ENCODE results near the gene GHRL.

GHRL gene

DNA sequence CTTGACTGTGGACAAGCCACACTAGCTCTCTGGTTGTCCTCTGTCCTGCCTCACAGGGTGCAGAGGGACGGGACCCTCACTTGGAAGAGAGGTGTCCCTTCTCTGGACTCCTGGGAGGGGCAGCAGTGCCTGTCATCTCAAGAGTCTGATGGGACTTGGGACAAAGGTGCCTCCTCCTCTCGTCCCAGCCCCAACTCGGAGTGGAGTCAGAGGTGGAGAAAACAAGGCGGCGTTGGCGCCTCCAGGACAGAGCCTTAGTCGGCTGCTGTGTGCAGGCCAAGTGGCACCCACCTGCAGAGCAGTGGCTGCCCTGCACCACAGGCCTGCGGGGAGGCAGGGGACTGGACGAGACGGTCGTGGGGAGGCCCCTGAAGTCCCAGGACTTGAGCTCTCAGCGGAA is 37.6 kb upstream of the GHRL start:
- in situ Hi-C loops (cut with MboI; ENCODE audit: low pct_unique_long_range_greater_than_20kb, low sequenced_read_pairs): loop anchor here (25.0 kb wide), 1 partner anchor 407 kb away; no protein-coding TSS in a partner anchor

DNA sequence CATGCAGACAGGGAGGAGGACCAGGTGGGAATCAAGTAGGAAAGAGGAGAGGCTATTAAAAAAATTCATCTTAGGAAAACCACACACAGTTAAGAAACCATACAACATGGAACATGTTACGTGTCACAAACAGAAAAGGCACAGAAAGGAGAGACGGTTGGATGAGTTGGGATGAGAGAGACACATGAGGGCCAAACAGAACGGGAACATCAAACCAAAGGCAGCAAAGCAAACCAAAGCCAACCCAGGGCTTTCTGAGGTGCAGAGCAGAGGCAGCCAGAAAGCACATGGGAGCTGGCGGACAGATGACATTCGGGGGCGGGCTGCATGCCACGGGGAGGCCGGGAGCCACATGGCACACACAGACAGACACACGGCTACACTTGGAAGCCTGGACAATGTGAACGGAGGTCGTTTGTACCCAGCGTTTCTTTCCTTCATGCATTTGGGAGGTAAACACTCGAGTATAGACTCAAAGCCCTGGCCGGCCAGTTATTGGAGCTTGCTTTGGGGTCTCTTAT is 36.8 kb upstream of the GHRL start:
- no peak for DNase-seq
- in situ Hi-C loops (cut with MboI; ENCODE audit: low pct_unique_long_range_greater_than_20kb, low sequenced_read_pairs): loop anchor here (25.0 kb wide), 1 partner anchor 408 kb away; no protein-coding TSS in a partner anchor

More for the DNA sequence above, 37.6 kb upstream of the GHRL start:
- no peak for DNase-seq

DNA sequence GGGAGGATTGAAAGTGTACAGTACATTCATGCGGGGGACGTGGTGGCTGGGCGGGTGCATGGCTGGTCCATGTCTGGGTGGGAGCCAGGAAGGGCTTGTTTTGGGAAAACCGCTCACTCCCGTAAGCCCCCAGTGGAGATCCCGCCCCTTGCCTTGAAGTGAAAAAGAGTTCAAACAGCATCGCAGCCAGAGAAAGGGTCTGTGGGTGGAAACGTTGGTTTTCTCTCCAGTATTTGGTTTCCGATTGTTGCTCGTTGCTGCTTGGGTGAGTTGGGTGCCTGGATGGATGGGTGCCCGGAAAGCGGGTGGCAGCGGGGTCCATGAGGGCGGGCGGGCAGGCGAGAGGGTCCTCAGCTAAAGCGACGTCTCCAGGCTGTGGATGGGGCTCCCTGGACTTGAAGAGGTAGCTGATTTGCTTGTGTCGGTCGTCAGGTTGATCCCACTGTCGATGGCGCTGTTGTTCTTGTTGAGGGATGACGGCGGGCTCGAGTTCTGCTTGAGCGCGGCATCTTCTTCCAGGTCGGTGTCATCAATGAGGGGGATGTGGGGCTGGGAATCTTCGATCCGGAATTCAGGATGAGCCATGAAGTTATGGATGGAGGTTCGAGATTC is 35.8 kb upstream of the GHRL start:
- DNase-seq: no peak
- in situ Hi-C loops (cut with MboI; ENCODE audit: low pct_unique_long_range_greater_than_20kb, low sequenced_read_pairs): loop anchor here (25.0 kb wide), 1 partner anchor 409 kb away; no protein-coding TSS in a partner anchor

DNA sequence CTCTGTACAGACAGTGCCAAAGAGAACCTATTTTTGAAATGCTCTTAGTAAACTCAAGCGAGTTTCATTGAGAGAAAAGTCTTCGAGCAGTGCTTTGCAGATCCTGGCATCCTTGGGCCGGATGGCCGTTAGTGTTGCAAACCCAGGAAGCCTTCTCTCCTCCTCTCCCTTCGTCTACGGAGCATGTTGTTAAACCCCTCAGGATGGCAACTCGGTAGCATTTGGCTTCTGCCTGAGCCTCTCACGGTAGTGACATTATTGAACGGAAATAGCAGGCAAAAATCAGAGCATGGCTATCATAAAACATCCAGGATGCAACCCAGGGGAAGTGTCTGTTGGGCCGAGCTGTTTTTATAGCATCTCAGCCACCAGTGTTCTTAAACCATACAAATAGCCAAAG is 34.8 kb upstream of the GHRL start:
- DNase-seq: no peak
- in situ Hi-C loops (cut with MboI; ENCODE audit: low pct_unique_long_range_greater_than_20kb, low sequenced_read_pairs): loop anchor here (25.0 kb wide), 1 partner anchor 410 kb away; no protein-coding TSS in a partner anchor

DNA sequence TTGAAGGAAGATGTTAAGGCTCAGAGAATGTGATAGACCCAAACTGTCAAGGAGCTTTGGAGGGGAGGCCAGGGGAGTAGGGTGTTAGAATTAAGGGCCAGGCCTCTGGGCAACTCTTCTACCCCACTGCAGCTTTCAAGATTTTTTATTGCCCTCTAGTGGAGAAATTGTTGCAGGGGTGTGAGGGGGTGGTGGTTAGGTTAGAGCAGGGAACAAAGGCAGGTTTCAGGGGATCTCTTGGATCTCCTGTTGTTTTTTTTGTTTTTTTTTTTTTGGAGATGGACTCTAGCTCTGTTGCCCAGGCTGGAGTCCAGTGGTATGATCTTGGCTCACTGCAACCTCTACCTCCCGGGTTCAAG is 29.6 kb upstream of the GHRL start:
- in situ Hi-C loops (cut with MboI; ENCODE audit: low pct_unique_long_range_greater_than_20kb, low sequenced_read_pairs): no loop called here
- peak; percentile 72 for DNase-seq

DNA sequence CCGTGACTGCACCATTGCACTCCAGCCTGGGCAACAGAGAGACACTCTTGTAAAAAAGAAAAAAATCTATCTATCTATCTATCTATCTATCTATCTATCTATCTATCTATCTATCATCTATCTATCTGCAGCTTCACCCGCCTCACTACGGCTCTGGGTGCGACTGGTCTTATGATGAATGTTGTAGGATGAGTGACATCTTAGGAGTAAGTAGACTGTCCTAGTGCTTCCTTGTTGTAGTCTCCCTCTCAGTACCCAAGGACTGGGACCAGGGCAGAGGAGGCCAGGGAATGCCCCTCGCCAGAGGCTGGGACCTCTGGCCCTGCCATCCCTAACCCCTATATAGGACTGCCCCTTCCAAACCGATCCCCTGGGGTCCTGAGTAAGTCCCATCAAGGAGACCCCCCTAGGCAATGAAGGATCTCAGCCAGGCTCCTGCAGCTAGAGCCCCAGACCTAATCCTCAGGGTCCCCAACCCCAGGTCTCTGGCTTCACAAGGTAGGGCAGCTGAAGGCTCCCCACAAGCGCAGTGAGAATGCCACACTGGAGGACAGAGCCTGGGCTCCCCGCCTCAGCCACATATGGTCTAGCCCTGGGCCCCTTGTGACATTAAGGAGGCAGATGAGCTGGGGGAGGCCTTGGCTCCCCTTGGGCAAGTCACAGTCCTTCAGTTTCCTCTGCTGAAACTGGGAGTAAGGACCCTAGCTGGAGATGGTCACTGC is 29.0 kb upstream of the GHRL start:
- no peak for DNase-seq

DNA sequence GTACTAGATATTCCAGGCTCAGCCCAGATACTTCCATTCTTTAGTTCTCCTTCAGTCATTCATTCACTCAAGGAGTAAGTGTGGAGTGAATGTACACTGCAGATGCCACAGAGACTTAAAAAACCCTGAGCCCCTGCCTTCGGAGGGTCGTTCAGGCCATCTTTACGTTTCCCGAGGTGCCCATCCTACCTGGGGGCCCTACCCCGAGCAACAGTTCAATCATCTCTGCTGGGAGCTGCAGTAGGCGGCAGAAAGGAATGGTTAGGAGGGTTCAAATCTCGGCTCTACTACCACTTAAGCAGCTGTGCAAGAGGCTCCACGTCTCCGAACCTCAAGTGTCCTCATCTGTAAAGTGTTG is 27.6 kb upstream of the GHRL start:
- DNase-seq: no peak
- in situ Hi-C loops (cut with MboI; ENCODE audit: low pct_unique_long_range_greater_than_20kb, low sequenced_read_pairs): no loop called here

More for the DNA sequence above, 29.0 kb upstream of the GHRL start:
- in situ Hi-C loops (cut with MboI; ENCODE audit: low pct_unique_long_range_greater_than_20kb, low sequenced_read_pairs): no loop called here

DNA sequence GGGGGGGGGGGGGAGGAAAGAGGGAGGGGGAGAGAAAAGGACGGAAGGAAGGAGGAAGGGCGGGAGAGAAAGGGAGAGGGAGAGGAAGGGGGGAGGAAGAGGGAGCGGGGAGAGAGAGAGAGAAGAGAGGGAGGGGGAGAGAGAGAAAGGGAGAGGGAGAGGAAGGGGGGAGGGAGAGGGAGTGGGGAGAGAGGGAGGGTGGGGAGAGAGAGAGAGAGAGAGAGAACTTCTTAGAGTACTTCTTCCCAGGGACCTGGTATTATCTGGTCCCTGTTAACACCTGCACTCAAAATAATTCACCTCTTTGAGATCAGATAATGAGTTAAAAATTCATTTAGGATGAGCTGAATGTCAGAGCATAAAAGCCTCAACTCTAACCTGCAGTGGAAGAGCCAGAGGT is 27.1 kb upstream of the GHRL start:
- in situ Hi-C loops (cut with MboI; ENCODE audit: low pct_unique_long_range_greater_than_20kb, low sequenced_read_pairs): no loop called here
- DNase-seq: no peak

DNA sequence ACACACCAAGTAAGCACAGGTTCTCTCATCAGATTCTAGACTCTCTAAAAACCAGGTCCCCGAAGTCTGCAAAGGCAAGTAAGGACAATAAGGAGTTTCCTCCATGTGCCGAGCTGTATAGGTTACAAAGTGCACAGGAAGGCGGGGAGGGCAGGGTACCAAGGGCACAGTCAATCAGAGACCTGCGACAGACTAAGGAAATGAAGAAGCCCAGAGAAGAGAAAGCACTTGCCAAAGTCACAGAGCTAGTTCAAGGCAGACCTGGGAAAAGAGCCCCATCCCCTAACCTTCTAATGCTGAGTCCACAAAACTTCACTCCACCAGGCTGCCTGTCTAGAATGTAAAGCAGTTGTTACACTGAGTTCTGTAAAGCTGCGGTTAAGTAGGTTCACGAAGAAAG is 26.5 kb upstream of the GHRL start:
- no peak for DNase-seq
- in situ Hi-C loops (cut with MboI; ENCODE audit: low pct_unique_long_range_greater_than_20kb, low sequenced_read_pairs): no loop called here

DNA sequence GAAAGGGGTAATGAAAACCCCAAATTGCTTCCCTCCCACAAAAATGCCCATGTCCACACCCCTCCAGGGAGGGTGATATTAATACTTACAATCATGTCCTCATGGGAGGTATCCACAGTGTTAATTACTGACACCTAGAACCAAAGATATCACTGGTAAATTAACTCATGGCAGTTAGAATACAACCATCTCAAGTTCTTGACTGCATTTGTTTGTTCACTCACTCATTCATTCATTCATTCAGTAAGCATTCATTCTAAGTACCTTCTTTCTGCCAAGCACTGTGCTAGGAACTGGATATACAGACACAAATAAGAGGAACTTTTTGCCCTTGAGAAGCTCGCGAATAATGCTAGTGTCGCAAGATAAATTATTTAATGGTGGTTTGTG is 25.2 kb upstream of the GHRL start:
- no peak for DNase-seq
- in situ Hi-C loops (cut with MboI; ENCODE audit: low pct_unique_long_range_greater_than_20kb, low sequenced_read_pairs): no loop called here

DNA sequence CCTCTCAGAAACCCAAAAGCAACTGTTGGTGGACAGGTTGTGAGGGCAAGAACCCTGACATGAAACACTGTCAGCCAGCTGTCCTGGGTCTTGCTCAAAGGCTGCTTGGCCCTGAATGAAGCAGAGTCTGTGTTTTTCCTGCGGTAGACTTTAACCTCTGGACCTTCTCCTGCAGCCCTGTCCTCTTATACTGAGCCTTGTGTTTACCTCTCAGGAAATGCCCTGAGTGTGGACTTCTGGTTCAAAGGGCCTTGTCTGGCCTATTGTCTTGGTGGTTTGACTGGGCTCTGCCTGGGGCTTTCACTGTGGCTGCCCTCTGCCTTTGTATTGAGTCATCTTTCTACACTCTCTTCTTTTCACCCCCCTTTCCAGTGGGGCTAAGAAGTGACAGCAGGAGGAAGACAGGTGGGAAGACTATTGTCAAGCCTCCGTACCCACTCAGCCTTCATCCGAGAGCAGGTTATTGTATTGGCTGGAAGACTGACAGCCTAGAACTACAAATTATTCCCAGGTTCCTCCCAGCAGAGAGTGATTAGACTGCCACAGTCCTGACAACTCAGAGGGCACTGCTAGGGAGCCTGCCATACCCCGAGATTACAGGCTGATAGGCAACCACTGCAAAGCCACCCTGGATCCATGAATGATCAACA is 24.7 kb upstream of the GHRL start:
- DNase-seq: no peak
- in situ Hi-C loops (cut with MboI; ENCODE audit: low pct_unique_long_range_greater_than_20kb, low sequenced_read_pairs): no loop called here

DNA sequence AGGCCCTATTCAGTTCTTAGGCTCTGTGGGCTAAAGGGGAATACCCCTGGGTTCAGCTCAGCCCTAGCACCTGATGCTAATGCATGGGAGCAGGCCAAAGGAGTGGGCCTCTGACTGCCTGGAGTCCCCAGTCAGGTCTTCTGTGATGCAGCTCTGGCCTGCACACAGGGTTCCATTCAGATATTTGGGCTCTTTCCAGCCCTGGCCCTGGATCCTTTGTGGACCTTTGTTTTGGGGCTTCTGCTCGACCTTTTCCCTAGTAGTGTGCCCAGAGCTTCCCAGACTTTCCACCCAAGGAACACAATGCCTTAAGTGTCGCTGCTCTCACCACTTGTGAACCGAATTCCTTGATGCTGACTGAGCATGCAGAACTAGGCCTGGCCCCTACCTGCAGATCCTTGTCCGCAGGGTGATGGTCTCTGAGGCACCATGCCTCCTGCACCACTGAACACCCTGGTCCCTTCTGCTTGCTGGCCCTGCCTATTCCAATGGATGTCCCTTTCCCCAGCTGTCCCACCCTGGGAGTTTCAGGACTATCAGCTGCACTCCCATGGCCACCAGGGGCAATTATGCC is 23.1 kb upstream of the GHRL start:
- no peak for DNase-seq
- in situ Hi-C loops (cut with MboI; ENCODE audit: low pct_unique_long_range_greater_than_20kb, low sequenced_read_pairs): no loop called here

DNA sequence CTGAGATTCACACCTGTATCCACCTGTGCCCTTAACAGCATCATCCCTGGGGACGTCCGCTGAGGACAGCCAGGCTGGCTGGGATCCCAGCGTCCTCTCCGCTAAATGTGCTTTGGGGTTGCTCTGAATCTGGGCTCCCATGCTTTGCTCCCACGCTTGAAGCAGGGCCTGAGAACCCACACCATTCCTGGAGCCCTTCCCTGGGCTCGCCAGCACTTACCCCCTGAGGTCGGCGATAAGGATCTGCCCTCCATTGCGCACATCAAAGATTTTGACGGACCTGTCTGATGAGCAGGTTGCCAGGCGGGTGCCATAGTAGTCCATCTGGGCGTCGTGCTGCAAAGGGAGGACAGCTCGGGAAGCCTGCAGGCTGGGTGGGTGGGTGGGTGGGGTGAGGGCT is 22.4 kb upstream of the GHRL start:
- in situ Hi-C loops (cut with MboI; ENCODE audit: low pct_unique_long_range_greater_than_20kb, low sequenced_read_pairs): no loop called here
- DNase-seq: no peak

DNA sequence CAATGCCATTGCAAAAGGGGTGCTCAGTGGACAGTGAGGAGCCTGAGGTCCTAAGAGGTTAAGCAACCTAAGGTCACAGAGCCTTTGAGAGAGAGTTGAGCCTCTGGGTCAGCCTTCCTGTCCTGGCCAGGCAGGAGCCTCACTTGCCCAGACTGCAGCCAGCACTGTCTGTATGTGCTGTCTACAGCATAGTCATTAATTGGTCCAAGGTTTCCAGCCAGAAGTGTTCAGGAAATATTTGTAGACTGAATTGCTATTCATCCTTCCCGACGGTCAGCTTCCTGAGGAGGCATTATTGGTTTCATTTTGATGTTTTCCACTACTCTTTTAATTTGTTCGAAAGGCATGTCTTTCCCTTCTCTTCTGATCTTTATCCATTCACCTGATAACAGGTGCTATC is 20.1 kb upstream of the GHRL start:
- DNase-seq: no peak
- in situ Hi-C loops (cut with MboI; ENCODE audit: low pct_unique_long_range_greater_than_20kb, low sequenced_read_pairs): no loop called here

DNA sequence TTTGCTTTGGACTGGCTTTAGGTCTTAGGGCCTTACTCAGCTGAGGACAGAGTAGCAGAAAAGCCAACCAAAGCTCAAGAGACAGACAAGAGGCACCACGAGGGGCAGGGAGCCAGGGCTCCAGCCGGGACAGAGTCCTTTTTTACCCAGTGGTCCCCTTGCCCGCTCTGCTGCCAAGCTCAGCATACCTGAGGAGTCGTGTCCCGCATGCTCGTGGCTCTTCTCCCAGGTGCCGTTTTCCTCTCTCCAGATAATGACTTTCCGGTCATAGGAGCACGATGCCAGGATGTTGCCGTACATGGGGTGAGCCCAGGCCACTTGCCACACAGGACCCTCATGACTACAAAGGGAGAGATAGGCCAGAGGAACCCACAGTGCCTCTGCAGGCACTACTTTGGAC is 19.6 kb upstream of the GHRL start:
- in situ Hi-C loops (cut with MboI; ENCODE audit: low pct_unique_long_range_greater_than_20kb, low sequenced_read_pairs): no loop called here

DNA sequence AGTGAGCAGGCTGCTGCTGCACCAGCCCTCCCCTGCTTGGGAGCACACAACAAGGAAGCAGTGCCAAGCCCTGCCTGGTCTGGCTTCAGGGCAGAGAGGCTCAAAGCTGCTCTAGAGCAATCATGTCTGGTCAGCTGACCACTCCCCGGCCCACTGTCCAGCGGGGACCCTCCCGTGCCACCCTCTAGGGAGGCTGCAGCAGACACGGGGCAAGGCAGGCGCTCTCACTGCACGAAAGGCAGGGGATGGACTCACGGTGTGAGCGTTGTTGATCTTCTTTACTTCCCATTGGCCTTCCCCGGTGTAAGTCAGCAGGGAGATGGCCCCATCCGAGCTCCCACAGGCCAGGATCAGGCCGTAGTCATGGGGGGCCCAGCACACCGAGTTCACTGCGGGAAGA is 19.0 kb upstream of the GHRL start:
- in situ Hi-C loops (cut with MboI; ENCODE audit: low pct_unique_long_range_greater_than_20kb, low sequenced_read_pairs): no loop called here

More for the DNA sequence above, 19.6 kb upstream of the GHRL start:
- no peak for DNase-seq

DNA sequence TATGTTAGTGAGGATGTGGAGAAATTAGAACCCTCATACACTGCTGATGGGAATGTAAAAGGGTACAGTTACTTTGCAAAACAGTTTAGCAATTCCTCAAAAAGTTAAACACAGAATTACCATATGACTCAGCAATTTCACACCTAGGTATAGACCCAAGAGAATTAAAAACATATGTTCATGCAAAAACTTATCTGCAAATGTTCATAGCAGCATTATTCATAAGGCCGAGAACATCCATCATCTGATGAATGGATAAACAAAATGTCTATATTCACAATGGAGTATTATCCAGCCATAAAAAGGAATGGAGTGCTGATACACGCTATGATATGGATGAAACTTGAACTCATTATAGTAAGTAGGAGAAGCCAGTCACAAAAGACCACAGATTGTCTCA is 17.8 kb upstream of the GHRL start:
- in situ Hi-C loops (cut with MboI; ENCODE audit: low pct_unique_long_range_greater_than_20kb, low sequenced_read_pairs): no loop called here
- no peak for DNase-seq

More for the DNA sequence above, 19.0 kb upstream of the GHRL start:
- no peak for DNase-seq

DNA sequence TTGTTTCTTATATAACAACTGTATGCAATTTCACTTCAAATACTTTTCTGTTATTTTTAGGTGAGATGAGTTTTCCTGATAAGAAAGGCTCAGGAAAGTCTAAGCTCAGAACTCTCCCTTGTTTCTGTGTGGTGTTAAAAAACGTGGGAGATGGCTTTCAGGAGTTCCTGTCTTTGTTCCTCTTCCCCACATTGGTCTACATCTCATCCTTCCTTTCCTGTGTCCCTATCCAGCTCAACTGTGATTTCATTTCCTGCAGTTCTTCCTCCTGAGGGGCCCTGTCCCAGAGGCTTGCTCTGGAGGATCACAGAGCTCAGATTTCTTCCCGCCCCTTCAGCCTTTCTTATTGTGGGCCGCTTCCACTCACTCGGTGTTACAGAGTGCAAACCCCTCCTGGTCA is 17.0 kb upstream of the GHRL start:
- in situ Hi-C loops (cut with MboI; ENCODE audit: low pct_unique_long_range_greater_than_20kb, low sequenced_read_pairs): no loop called here
- DNase-seq: peak; percentile 32

DNA sequence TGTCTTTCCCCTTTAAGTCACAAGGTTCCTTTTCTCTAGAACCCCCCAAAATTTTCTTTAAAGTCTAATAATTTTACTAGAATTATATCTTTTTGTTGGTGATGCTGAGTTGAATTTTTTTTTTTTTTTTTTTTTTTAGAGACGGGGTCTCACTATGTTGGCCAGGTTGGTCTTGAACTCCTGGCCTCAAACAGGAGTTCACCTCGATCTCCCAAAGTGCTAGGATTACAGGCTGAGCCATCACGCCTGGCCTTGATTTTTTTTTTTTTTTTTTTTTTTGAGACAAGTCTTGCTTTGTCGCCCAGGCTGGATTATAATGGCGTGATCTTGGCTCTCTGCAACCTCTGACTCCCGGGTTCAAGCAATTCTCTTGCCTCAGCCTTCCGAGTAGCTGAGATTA is 15.9 kb upstream of the GHRL start:
- in situ Hi-C loops (cut with MboI; ENCODE audit: low pct_unique_long_range_greater_than_20kb, low sequenced_read_pairs): no loop called here
- no peak for DNase-seq

DNA sequence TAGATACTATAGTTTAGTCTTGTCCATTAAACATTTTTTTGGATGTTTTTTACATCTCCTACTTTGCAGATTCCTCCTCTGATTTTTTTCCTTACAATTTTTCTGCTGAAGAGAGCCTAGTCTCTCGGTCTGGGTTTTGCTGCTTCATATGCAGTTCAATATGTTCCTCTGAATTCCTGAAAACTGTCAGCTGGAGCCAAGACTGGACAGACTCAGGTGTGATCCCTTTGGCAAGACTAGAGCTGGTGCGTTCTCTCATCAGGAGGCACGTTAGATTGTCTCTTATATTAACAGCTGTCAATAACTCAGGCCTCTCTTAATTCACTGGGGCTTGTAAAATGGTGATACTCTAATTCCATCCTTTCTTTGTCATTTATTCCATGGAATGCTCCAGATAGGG is 13.4 kb upstream of the GHRL start:
- no peak for DNase-seq
- in situ Hi-C loops (cut with MboI; ENCODE audit: low pct_unique_long_range_greater_than_20kb, low sequenced_read_pairs): no loop called here

Measured in KBM-7 (cell line).